ENCODE data around the gene APLP1. TPM values are rescaled to one million over a fixed set of nuclear protein-coding genes. Genes with fewer than 3 reads are reported as not detected.

The APLP1 gene
- total and polyA plus RNA-seq, 4 donors: 0.08 to 0.51 (median 0.16) TPM; not detected in 1

- TF ChIP-seq REST (IDR thresholded peaks at IDR 0.05): no peak
- no peak for TF ChIP-seq FOXA2 (IDR thresholded peaks at IDR 0.05)
- no peak for TF ChIP-seq YY1 (IDR thresholded peaks at IDR 0.05)
- TF ChIP-seq FOXA1 (IDR thresholded peaks at IDR 0.05): no peak
Measured at GRCh38 chr19:35845215-35846037, 22.9 kb upstream of the APLP1 start (continued).

DNA sequence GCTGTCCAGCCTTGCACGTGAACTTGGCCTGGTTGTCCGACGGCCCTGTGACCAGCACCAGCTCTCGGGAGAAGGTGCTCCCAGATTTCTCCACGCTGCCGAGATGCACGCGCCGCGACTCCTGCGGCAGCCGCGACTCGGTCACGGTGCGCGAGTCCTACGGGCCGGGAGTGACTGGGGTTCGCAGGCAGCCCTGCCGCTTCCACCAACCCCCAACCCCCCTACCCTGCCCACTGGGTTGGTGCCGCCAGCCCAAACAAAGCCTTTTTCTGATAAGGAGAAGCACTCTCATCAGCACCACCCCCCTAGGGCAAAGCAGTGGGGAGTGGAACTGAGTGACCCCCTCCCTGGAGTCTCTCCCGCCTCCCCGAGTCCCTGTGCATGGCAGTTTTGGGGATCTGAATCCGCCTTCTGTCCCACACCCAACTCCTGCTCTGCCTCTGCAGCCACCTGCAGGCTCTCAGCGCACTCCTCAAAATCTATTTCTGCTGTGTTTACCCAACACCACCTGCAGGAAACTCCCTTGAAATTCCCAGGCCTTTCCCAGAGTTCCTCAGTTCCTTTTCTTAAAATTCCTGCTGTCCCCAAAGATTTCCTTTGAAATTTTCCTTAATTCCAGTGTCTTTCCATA lies 22.2 kb upstream of the APLP1 start:
- no peak overlapping the region for H3K27ac ChIP-seq (ENCODE audit: low read depth in 1 of 2, low read length in 2 of 2)
- whole genome bisulfite sequencing: 6% methylated on average over 26 of the region's 26 CpGs
- no peaks in the 10 kb centered on the region for H3K9me3 ChIP-seq (ENCODE audit: control insufficient read depth in 4 of 4, low read length in 3 of 4)
- H3K36me3 ChIP-seq (ENCODE audit: control insufficient read depth in 4 of 4, insufficient read depth in 3 of 4, low read depth in 1 of 4, low read length in 3 of 4): no peaks in the 10 kb centered on the region
- peaks cover 0 to 11% (median 10%) of the 10 kb centered on the region in 4 donors for H3K27me3 ChIP-seq (ENCODE audit: control insufficient read depth in 4 of 4, insufficient read depth in 4 of 4, low read length in 3 of 4)
- no peak for TF ChIP-seq HNF4G (IDR thresholded peaks at IDR 0.05)
- TF ChIP-seq, protein P1, sequence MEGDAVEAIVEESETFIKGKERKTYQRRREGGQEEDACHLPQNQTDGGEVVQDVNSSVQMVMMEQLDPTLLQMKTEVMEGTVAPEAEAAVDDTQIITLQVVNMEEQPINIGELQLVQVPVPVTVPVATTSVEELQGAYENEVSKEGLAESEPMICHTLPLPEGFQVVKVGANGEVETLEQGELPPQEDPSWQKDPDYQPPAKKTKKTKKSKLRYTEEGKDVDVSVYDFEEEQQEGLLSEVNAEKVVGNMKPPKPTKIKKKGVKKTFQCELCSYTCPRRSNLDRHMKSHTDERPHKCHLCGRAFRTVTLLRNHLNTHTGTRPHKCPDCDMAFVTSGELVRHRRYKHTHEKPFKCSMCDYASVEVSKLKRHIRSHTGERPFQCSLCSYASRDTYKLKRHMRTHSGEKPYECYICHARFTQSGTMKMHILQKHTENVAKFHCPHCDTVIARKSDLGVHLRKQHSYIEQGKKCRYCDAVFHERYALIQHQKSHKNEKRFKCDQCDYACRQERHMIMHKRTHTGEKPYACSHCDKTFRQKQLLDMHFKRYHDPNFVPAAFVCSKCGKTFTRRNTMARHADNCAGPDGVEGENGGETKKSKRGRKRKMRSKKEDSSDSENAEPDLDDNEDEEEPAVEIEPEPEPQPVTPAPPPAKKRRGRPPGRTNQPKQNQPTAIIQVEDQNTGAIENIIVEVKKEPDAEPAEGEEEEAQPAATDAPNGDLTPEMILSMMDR (IDR thresholded peaks at IDR 0.05; ENCODE audit: low read depth, low read length, missing input control): no peak
- TF ChIP-seq FOXA1 (IDR thresholded peaks at IDR 0.05): no peak
- no peak for TF ChIP-seq RAD21 (IDR thresholded peaks at IDR 0.05)
- no peak for TF ChIP-seq REST (IDR thresholded peaks at IDR 0.05)
- no peak for TF ChIP-seq MAX (IDR thresholded peaks at IDR 0.05)
- TF ChIP-seq TAF1 (conservative IDR thresholded peaks at IDR 0.05): no peak
- TF ChIP-seq SP1 (IDR thresholded peaks at IDR 0.05): no peak
- TF ChIP-seq NR2F2 (IDR thresholded peaks at IDR 0.05): no peak
- H3K4me3 ChIP-seq (ENCODE audit: low read depth in 1 of 3, low read length in 3 of 3): no peak overlapping the region
- H3K4me1 ChIP-seq (ENCODE audit: control insufficient read depth in 4 of 4, insufficient read depth in 4 of 4, low read length in 3 of 4): peaks cover 0 to 6% (median 5%) of the 10 kb centered on the region in 4 donors
- no peak for DNase-seq (ENCODE audit: low spot score)
- H3K9ac ChIP-seq (ENCODE audit: low read depth in 1 of 2, low read length in 2 of 2): no peak overlapping the region

All from liver (tissue), 9 donors.